Stimulated activated CD8-positive, alpha-beta memory T cell treated with anti-CD3 and anti-CD28 coated beads, Interleukin-7, amount 100 ng/mL, for 48 hours (primary cell): ENCODE measurements around the gene PGC.
A peak's percentile ranks its signal among the peaks of the same experiment; 100 is the strongest.

ENCODE experiments used
- DNase-seq, 2 donors: peaks; one replicate each; pipeline ENCODE4 v3.0.0-alpha.2; 2020; ENCODE audit warnings: low read depth in 1 of 2; ENCODE audit errors: extremely low read depth in 1 of 2

PGC gene

GRCh38 chr6:41747256-41748101 is at the start of gene PGC:
Gene PGC, minus strand, starts transcription at chr6:41747397. Its CDS starts 63 bp downstream, at chr6:41747334.
- DNase-seq = no peak

- no peak for DNase-seq
Observed at GRCh38 chr6:41796474-41796873, 49.3 kb upstream of the PGC start.

GRCh38 chr6:41791984-41792383 is 44.8 kb upstream of the PGC start:
- no peak for DNase-seq

GRCh38 chr6:41791305-41791704 is 44.1 kb upstream of the PGC start:
- DNase-seq = no peak

GRCh38 chr6:41790045-41790444 is 42.8 kb upstream of the PGC start:
- DNase-seq = no peak

GRCh38 chr6:41789390-41789724 is 42.2 kb upstream of the PGC start:
- no peak for DNase-seq

- peak; percentile 90 to 93 for DNase-seq
Observed at GRCh38 chr6:41787219-41787917, 40.2 kb upstream of the PGC start, which contains the start of gene TOMM6. Gene TOMM6, plus strand, starts transcription at chr6:41787694. Its CDS starts 4 bp downstream, at chr6:41787698.

GRCh38 chr6:41786451-41787218 is 39.4 kb upstream of the PGC start:
- DNase-seq = peak; percentile 75

GRCh38 chr6:41785689-41786450 is 38.7 kb upstream of the PGC start:
- no peak for DNase-seq

GRCh38 chr6:41785254-41785653 is 38.1 kb upstream of the PGC start:
- DNase-seq = no peak

- DNase-seq = no peak
Observed at GRCh38 chr6:41784581-41785171, 37.5 kb upstream of the PGC start.

- DNase-seq = no peak
Observed at GRCh38 chr6:41783106-41783780, 36.0 kb upstream of the PGC start.

GRCh38 chr6:41781366-41781730 is 34.2 kb upstream of the PGC start:
- no peak for DNase-seq

- no peak for DNase-seq
Observed at GRCh38 chr6:41780551-41781365, 33.6 kb upstream of the PGC start, which contains the start of gene PRICKLE4. Gene PRICKLE4, plus strand, starts transcription at chr6:41780782. Its CDS starts 2,692 bp downstream, at chr6:41783474.

GRCh38 chr6:41779788-41780550 is 32.8 kb upstream of the PGC start, which contains the start of gene FRS3:
Gene FRS3, minus strand, starts transcription at chr6:41779900. Its CDS starts 2,913 bp downstream, at chr6:41776987.
- DNase-seq = peak; percentile 97 to 98

GRCh38 chr6:41779336-41779735 is 32.1 kb upstream of the PGC start:
- DNase-seq = no peak

- no peak for DNase-seq
Observed at GRCh38 chr6:41778895-41779294, 31.7 kb upstream of the PGC start.
